Suprapubic skin (tissue), 4 donors: ENCODE measurements around the gene ERCC6L2. TPM values are rescaled to one million over a fixed set of nuclear protein-coding genes. Genes with fewer than 3 reads are reported as not detected.

ENCODE experiments used
- DNase-seq, 2 donors: peaks; one replicate each; pipeline ENCODE4 v3.0.0-alpha.2; 2019; ENCODE audit warnings: low spot score in 2 of 2
- H3K27ac ChIP-seq: fragments of 200-600 bp; sonication (generic); one replicate; pipeline ENCODE4 v1.5.1; 2019
- H3K27me3 ChIP-seq: fragments of 200-600 bp; sonication (generic); one replicate; pipeline ENCODE4 v1.5.1; 2019
- H3K36me3 ChIP-seq: fragments of 200-600 bp; sonication (generic); one replicate; pipeline ENCODE4 v1.5.1; 2019
- H3K4me1 ChIP-seq: fragments of 200-600 bp; sonication (generic); one replicate; pipeline ENCODE4 v1.5.1; 2019
- H3K4me3 ChIP-seq: fragments of 200-600 bp; sonication (generic); one replicate; pipeline ENCODE4 v1.5.1; 2019; ENCODE audit warnings: mild to moderate bottlenecking
- H3K9me3 ChIP-seq: fragments of 200-600 bp; sonication (generic); one replicate; pipeline ENCODE4 v1.5.1; 2019
- CTCF ChIP-seq, 2 donors: fragments of 200-600 bp in 1 of 2; fragments of 450-650 bp in 1 of 2; sonication (generic) in 1 of 2; IDR thresholded peaks; one replicate each; pipeline ENCODE4 v1.5.1; 2016 to 2019; ENCODE audit warnings: antibody characterized with exemption in 2 of 2, mild to moderate bottlenecking in 1 of 2, moderate library complexity in 1 of 2
- EP300 ChIP-seq: sonication (generic); formaldehyde crosslinking; IDR thresholded peaks from one replicate; pipeline ENCODE4 v1.6.1; 2017; ENCODE audit warnings: antibody characterized with exemption
- POLR2A ChIP-seq, 2 donors: fragments of 450-650 bp; IDR thresholded peaks; one replicate each; pipeline ENCODE4 v1.6.1; 2017; ENCODE audit warnings: antibody characterized with exemption in 2 of 2, mild to moderate bottlenecking in 2 of 2, moderate library complexity in 2 of 2
- POLR2AphosphoS5 ChIP-seq, 3 donors: sonication (generic); formaldehyde crosslinking; IDR thresholded peaks; one replicate each; pipeline ENCODE4 v1.6.1; 2017; ENCODE audit warnings: antibody characterized with exemption in 3 of 3
- WGBS: methylation state at CpG from one replicate; pipeline ENCODE4 v1.1.5; 2018; 5-methylcytosine and 5-hydroxymethylcytosine counted together
- total RNA-seq, 4 donors: library from RNA; depleted of rRNA; stranded (reverse); fragments of >200 nt; gene quantifications; one replicate each; pipeline ENCODE4 v1.1.0, GENCODE V29; 2016

The ERCC6L2 gene
- total RNA-seq, 4 donors from 2014 or later: 43.1 to 70.3 (median 47.0) TPM

- H3K36me3 ChIP-seq: peaks cover 14% of the 10 kb centered on the region
- no peaks in the 10 kb centered on the region for H3K27me3 ChIP-seq
- WGBS: 88% methylated on average over 3 of the region's 3 CpGs
These were observed 61.1 kb downstream of the ERCC6L2 start for GRCh38 chr9:95936579-95937075.

DNA sequence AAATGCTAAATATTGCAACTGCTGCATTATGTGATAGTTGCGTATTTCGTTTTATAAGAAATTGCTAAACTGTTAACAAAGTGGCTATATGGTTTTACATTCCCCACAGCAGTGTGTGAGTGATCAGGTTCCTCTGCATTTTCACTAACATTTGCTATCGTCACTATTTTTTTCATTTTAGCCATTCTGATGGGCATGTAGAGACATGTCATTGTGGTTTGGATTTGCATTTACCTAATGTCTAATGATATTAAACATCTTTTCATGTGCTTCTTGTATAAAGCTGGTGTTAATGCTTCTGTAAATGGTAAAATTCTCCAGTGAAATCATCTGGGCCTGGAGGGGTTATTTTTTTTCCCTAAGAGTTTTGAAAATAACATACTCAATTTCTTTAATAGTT lies 61.6 kb downstream of the ERCC6L2 start:
- H3K9me3 ChIP-seq: no peaks in the 10 kb centered on the region
- WGBS: 85% methylated on average over 3 of the region's 3 CpGs
- DNase-seq: no peak
- H3K4me3 ChIP-seq: no peak overlapping the region
- no peak overlapping the region for H3K27ac ChIP-seq
- peaks cover 19% of the 10 kb centered on the region for H3K36me3 ChIP-seq
- no peaks in the 10 kb centered on the region for H3K27me3 ChIP-seq
- no peak for TF ChIP-seq POLR2A (IDR thresholded peaks at IDR 0.05)
- TF ChIP-seq EP300: no peak
- TF ChIP-seq POLR2AphosphoS5 (IDR thresholded peaks at IDR 0.05): no peak
- TF ChIP-seq CTCF (IDR thresholded peaks at IDR 0.05): no peak
- no peaks in the 10 kb centered on the region for H3K4me1 ChIP-seq

More at GRCh38 chr9:95936579-95937075, 61.1 kb downstream of the ERCC6L2 start:
- H3K27ac ChIP-seq: no peak overlapping the region
- TF ChIP-seq POLR2AphosphoS5 (IDR thresholded peaks at IDR 0.05) (no peak), POLR2A (IDR thresholded peaks at IDR 0.05) (no peak), CTCF (IDR thresholded peaks at IDR 0.05) (no peak), EP300 (no peak)
- no peaks in the 10 kb centered on the region for H3K4me1 ChIP-seq
- no peak overlapping the region for H3K4me3 ChIP-seq
- no peak for DNase-seq
- H3K9me3 ChIP-seq: no peaks in the 10 kb centered on the region

GRCh38 chr9:95938724-95939123 lies 63.2 kb downstream of the ERCC6L2 start:
- Histone ChIP-seq H3K36me3 (peaks cover 22% of the 10 kb centered on the region), H3K9me3 (no peaks in the 10 kb centered on the region), H3K4me3 (no peak overlapping the region), H3K27ac (no peak overlapping the region), H3K27me3 (no peaks in the 10 kb centered on the region), H3K4me1 (no peaks in the 10 kb centered on the region)
- DNase-seq: no peak
- TF ChIP-seq POLR2AphosphoS5 (IDR thresholded peaks at IDR 0.05) (no peak), POLR2A (IDR thresholded peaks at IDR 0.05) (no peak), EP300 (no peak), CTCF (IDR thresholded peaks at IDR 0.05) (no peak)
- WGBS: 100% methylated on average over 1 of the region's 1 CpG

GRCh38 chr9:95939472-95939871 lies 64.0 kb downstream of the ERCC6L2 start:
- no peaks in the 10 kb centered on the region for H3K4me1 ChIP-seq
- H3K36me3 ChIP-seq: peaks cover 29% of the 10 kb centered on the region
- DNase-seq: no peak
- 97% methylated on average over 1 of the region's 1 CpG for WGBS
- H3K27me3 ChIP-seq: no peaks in the 10 kb centered on the region
- no peak overlapping the region for H3K27ac ChIP-seq
- no peak overlapping the region for H3K4me3 ChIP-seq
- H3K9me3 ChIP-seq: no peaks in the 10 kb centered on the region
- TF ChIP-seq POLR2A (IDR thresholded peaks at IDR 0.05) (no peak), CTCF (IDR thresholded peaks at IDR 0.05) (no peak), POLR2AphosphoS5 (IDR thresholded peaks at IDR 0.05) (no peak), EP300 (no peak)

DNA sequence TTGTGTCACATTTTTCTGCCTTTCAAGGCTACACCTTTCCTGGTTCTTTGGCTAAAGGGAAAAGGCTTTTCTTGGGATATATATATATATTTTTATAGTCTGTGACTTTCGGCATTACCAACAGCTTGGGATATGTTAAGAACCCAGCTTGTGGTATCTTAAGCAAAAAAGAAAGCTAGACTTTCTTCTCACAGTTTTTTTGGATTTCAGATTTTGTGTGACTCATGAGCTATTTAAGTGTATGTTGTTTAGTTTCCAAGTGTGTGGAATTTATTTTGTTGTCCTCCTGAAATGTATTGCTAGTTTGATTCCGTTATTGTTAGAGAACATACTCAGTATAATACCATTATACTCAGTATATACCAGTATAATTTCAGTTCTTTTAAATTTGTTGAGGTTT lies 64.8 kb downstream of the ERCC6L2 start:
- no peak for DNase-seq
- no peaks in the 10 kb centered on the region for H3K4me1 ChIP-seq
- H3K36me3 ChIP-seq: peaks cover 33% of the 10 kb centered on the region
- H3K27me3 ChIP-seq: no peaks in the 10 kb centered on the region
- H3K9me3 ChIP-seq: no peaks in the 10 kb centered on the region
- TF ChIP-seq POLR2AphosphoS5 (IDR thresholded peaks at IDR 0.05) (no peak), POLR2A (IDR thresholded peaks at IDR 0.05) (no peak), EP300 (no peak), CTCF (IDR thresholded peaks at IDR 0.05) (no peak)
- H3K4me3 ChIP-seq: no peak overlapping the region
- WGBS: 94% methylated on average over 2 of the region's 2 CpGs
- no peak overlapping the region for H3K27ac ChIP-seq
